NT2/D1 (cell line): Measurements from ENCODE around the gene KRT38.

Source experiments
- YY1 ChIP-seq: IDR thresholded peaks from 2 replicates; pipeline ENCODE4 v1.6.1; 2011; ENCODE audit not compliant: insufficient read length, insufficient read depth
- ZNF274 ChIP-seq: IDR thresholded peaks from 2 replicates; pipeline ENCODE4 v1.6.1; 2011; ENCODE audit warnings: mild to moderate bottlenecking, low read depth, low read length

DNA sequence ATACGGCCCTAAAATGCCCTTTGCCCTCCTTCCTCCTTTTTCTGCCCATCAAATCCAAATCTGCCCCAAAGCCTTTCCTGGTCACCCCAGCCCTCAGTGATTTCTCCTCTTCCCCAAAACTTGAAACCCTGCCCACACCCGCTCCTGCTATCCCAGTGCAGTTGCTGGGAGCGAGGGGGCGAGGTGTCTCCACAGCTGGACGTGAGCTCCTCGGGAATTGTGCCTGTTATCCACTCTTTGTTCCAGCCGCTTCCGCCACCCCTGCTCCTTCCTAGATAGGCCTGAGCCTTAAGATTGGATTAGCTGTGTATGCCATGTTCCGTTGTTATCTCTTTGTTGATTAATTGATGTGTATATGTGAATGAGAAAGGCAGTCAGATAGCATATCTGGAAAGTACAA, 42.7 kb upstream of the KRT38 start:
- TF ChIP-seq YY1 (no peak), ZNF274 (no peak)
